Mammary epithelial cell (primary cell): ENCODE data around the gene BMPR1A.

Experiments used
- EZH2 ChIP-seq: IDR thresholded peaks from 2 replicates; pipeline ENCODE4 v1.6.1; 2012; ENCODE audit warnings: low read length, inconsistent platforms, borderline replicate concordance
- TF ChIP-seq, protein P1 (sequence below), 2 donors: IDR thresholded peaks in 1 of 2; conservative IDR thresholded peaks in 1 of 2; 2 replicates each; pipeline ENCODE4 v1.5.1; 2011 to 2012; ENCODE audit warnings: inconsistent platforms in 2 of 2, low read length in 2 of 2, mild to moderate bottlenecking in 2 of 2, control low read depth in 1 of 2, low read depth in 1 of 2; ENCODE audit not compliant: insufficient read depth in 1 of 2; ENCODE audit errors: extremely low read depth in 1 of 2

- no peak for TF ChIP-seq EZH2
- TF ChIP-seq, protein P1, sequence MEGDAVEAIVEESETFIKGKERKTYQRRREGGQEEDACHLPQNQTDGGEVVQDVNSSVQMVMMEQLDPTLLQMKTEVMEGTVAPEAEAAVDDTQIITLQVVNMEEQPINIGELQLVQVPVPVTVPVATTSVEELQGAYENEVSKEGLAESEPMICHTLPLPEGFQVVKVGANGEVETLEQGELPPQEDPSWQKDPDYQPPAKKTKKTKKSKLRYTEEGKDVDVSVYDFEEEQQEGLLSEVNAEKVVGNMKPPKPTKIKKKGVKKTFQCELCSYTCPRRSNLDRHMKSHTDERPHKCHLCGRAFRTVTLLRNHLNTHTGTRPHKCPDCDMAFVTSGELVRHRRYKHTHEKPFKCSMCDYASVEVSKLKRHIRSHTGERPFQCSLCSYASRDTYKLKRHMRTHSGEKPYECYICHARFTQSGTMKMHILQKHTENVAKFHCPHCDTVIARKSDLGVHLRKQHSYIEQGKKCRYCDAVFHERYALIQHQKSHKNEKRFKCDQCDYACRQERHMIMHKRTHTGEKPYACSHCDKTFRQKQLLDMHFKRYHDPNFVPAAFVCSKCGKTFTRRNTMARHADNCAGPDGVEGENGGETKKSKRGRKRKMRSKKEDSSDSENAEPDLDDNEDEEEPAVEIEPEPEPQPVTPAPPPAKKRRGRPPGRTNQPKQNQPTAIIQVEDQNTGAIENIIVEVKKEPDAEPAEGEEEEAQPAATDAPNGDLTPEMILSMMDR (conservative IDR thresholded peaks at IDR 0.05 in 1 of 2, IDR thresholded peaks at IDR 0.05 in 1 of 2; ENCODE audit: extremely low read depth in 1 of 2, insufficient read depth in 1 of 2, low read depth in 1 of 2, low read length in 2 of 2): no peak
Observed at GRCh38 chr10:86876748-86877147, 120.3 kb downstream of the BMPR1A start.
